CD4-positive, alpha-beta T cell treated with Interleukin-17A for 1 hour (primary cell): Measurements from ENCODE around the gene CDRT4.
A peak's percentile ranks its signal among the peaks of the same experiment; 100 is the strongest.
"Not testable (repeated sequence)": the region's sequence is repeated elsewhere in the genome, so short reads cannot be mapped to it uniquely, and the experiment has no call there.

Experiments used
- DNase-seq: peaks from one replicate; pipeline ENCODE4 v3.0.0-alpha.2; 2020

CDRT4 gene

DNA sequence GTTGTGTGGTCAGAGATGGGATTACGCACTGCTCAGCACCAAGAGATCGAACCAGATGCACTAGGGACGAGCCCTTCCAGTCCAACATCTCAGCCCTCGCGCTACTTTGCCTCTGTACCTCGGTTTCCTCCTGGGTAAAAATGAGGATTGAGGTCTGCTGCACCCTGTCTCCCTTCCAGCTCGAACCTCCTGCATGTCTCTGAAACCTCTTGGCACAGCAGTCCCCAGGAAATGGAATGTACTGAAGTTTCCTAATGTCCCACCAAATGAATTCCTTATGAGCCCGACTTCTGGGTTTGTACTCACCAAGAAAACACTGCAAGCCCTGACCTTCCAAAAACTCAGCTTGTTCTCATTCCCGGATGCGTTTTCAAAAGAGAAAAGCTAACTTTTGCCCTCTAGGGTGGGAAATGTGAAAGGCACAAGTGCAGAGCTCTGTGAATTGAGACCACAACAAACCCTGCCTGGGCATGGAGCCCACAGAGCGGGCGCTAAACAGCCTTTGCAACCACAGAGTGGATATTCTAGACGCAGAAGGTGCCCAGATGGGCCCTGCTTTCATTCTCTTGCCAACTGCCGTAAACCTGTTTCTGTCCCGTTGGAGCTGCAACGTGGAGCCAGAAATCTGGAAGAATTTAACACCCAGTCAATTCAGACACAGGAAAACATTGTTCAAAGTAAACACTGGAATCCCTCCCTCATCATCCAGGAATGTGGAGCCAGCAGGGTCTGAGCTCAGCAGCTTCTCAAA lies 10.3 kb downstream of the CDRT4 start:
- DNase-seq, result no peak

DNA sequence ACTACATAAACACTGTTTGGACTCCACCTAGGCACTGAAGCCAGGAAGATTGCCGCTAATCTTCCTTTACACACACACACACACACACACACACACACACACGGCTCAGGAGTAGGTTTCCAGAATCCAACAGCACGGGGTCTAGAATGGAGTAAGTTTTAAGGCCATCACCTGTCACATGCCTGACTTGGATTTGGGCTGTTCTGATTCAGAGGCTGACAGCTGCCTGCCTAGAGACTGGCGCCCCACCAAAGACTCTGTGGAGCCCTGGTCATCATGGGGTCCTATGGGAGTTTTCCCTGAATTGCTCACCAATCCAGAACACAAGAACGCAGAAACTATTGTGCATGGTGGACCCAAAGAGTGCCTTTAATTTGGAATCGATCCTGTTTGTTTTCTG lies 10.9 kb downstream of the CDRT4 start:
- DNase-seq, result no peak

DNA sequence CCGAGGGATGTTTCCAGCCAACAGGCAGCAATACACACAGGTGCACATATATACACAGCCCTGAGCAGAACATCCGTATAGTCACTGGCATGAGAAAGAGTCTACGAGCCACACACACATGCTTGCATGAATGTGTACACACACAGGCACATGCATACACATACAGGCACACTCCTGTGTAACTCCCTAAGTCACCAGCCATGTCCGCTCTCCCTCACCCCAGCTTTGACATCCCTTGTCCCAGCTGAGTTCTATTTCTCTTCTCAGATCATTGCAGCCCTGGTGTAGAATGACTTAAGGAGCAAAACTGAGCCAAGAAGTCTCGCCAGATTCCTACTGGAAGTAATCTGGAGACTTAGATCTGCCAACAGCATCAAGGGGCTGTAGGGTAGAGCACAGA lies 13.1 kb downstream of the CDRT4 start:
- DNase-seq, result no peak

DNA sequence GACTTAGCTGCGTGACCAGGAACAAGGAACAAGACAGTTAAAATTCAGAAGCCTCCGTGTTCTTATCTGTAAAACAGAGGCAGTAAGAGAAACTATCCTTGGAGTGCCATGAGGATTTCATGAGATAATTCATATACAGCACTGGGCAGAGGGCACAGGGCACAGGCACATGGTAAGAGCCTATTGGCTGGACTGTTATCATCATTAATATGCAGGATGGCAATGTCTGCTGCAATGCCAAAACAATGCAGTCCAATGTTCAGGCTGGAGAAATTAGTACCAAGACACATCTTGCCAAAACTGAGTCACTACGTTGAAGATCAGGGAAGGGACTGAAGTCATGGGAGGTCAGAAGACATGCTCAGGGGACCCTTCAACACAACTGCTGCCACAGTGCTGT lies 13.6 kb downstream of the CDRT4 start:
- DNase-seq, result no peak

DNA sequence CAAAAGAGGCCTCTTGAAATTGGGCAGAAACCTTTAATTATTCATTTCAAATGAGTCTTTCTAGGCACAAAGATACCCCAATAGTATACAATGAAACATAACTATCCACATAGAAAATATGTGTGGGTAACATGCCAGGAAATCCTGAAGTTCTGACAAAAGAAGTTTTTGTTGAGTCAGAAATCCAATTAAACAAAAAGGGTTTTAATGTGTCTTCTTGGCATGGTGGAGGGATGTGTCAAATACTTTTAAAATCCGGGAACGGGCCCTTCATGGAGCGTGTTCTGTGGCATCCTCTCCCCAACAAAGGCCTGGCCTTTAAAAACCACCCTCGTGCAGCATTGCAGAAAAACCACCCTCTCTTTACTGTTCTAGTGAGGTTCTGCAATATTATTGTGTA lies 14.2 kb downstream of the CDRT4 start:
- DNase-seq, result no peak

DNA sequence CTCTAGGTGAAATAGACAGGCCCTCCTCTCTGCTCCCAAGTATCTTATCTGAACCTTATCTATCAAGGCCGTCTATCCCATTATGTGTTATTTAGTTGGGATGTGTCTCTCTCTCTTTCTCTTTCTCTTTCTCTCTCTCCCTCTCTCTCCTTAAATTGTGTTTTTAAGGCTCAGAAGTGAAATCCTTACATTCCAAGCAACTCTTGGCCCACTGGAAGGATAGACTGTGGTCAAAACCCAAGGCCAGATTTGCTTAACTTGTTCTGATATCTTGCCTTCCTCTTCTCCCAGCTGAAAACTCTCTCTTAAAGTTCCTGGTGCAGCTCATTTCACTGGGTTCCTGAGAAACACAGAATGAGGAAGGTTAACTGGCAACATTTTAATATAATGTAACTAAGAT lies 14.7 kb downstream of the CDRT4 start:
- DNase-seq, result no peak

DNA sequence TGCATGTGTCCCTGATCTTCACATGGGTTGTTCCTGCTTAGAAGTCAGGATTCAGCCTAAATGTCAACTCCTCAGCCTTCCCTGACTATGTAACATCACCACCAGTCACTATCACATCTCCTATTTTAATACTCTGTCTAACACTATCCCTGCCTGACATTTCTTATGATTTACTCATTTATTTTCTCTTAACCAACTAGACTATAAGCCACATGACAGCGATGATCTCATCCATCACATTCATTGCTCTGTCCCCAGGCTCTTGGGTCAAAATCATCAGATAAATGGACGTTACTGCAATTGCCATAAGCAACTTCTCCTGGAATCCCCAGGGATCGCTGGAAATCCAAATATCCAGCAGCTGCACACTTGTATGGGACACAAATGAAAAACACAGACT lies 15.7 kb downstream of the CDRT4 start:
- DNase-seq, result no peak

DNA sequence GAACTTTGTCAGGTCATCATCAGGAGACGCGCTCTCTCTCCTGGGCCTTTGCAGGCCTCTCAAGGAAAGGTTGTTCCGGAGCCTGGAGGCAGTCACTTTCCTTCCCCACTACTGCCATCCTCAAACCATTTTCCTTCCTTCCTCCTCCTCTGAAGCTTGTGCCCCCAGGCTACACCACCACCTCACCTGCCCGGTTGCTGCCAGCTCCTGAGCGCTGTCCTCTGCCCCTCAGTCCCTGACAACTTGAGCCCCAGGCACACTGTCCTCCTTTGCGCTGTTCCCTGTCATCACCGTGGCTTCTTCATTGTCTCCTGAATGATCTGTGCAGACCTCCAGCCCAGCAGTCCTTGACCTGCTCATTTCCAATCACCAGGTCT lies 18.9 kb downstream of the CDRT4 start:
- DNase-seq, result no peak

DNA sequence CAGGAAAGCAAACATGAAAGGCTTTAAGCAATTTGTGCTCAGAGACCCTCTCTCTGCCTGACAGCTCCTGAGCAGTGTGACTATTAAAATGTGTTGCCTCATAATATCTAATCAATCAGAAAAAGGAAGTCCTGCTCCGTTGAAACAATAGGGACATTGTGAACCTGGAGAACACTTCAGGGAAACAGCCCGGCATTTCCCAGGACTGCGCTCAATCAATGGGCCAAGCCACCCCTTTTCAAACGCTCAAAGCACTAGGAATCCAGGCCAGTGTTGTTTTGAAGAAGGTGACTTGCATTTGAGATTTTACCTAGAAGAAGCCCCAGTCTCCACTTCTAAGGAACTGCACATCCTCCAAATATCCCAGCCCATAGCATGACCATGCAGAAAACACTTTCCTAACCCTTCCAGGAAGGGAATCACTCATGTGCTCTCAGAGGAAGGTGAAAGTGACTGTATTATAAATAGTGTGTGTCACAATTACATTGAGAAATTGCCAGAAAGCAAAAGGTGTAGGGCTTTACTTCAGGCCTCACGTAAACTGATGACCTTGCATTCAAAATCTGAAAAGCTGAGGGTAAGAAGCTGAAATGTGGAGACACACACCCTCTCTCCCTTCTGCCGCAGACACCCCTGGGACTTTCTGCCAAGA lies 19.4 kb downstream of the CDRT4 start:
- no peak for DNase-seq

DNA sequence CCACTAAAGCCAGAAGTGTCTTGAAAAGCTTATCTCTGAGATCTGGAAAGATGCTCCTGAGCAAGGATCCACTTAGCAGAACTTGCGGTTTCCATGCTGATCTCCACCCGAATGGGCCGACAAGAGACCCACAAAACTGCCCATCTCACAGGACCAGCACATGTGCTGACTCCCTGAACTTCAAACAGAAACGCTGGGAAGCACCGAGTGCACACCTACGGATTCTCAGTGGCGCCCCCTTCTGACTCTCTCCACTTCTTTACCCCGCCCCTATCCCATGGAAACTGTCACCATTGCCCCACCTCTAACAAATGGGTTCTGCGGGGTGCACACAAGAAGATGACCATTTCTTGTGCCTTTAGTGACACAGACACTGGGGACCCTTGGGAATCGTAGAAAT lies 21.4 kb downstream of the CDRT4 start:
- no peak for DNase-seq

DNA sequence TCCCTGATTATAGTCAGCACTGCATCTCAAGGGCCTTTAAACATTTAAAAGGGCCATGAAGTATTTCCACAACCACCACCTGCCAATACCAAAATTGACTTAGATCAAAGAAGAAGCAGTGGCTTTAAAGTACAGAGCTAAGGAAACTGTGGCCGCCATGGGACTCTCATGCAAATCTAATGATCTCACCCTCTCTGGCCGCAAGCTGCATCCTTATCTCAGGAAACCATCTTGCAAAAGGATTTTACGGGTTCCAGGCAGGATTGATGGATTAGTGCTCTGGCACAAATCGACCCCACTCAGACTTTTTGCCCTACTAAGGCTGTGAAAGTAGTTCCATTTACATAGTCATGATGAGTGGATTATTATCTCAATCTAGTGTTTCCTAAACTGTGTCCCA lies 22.6 kb downstream of the CDRT4 start:
- no peak for DNase-seq

DNA sequence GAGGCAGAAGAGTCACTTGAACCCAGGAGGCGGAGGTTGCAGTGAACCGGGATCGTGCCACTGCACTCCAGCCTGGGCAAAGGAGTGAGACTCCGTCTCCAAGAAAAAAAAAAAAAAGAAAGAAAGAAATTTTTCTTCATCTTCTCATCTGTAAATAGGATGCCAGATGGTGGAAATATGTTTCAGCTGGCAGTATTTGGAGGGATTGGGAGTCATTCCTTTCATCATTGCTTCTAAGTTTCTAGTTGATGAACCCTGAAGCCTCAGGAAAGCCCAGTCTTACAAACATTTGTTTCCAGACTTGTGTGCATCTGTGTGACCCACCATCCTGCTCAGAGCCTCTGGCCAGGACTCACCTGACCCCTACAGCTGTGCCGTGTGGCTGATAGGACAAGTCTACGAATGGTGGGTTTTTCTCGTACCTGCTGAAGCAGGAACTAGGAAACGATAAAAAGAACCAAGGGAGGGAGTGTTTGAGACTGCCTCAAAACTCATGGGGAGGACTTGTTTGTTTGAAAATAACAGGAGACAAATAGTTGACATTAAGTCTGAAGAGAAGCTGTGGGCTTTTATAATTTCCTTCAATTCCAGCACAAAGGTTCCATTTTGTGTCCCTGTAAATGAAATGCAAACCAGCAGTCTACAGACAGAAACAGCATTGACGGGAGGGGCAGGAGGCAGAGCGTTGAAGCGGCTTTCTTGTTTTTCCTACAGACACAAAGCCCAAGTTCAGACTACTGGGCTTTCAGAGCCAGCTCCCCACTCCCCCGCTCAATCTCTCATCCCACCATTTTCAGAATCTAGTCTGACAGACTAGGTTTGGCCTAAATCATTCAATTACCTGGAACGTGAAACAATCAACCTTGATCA lies 24.9 kb downstream of the CDRT4 start:
- DNase-seq, result no peak

DNA sequence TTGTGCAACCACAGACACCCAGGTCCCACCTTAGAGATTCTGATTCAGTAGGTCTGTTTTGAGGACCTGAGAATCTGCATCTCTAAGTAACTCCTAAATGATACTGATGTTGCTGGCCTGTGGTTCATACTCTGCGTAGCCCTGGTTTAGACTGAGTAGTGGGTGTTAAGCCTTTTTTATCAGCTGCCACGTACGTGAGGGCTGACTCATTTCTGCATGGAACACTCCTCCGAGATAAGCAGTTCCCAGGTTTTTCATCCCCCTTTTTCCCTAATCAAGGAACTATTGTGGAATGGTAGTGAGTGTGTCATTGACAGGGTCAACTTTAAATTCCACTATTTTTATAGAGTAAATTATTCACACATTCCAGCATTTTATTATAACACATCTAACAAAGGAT lies 26.1 kb downstream of the CDRT4 start:
- DNase-seq, result no peak

DNA sequence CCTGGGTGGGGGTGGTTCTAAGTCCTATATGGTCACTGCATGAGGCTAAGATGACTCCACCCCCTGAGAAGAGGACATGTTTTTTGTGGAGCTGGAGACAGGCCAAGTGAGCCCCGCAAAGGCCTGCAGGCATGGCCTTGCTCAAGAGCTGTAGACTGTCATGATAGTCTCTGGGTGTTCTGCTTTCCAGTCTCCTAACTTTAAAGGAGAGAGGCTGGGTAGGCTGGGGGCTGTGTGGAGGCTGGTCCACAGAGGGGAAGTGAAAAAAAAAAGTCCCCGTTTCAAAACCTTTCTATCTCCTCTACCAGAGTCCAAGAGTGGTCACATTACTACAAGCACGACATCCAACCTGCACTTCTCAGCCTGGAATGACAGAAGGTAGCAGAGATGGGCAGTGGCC lies 27.1 kb downstream of the CDRT4 start:
- DNase-seq, result no peak

DNA sequence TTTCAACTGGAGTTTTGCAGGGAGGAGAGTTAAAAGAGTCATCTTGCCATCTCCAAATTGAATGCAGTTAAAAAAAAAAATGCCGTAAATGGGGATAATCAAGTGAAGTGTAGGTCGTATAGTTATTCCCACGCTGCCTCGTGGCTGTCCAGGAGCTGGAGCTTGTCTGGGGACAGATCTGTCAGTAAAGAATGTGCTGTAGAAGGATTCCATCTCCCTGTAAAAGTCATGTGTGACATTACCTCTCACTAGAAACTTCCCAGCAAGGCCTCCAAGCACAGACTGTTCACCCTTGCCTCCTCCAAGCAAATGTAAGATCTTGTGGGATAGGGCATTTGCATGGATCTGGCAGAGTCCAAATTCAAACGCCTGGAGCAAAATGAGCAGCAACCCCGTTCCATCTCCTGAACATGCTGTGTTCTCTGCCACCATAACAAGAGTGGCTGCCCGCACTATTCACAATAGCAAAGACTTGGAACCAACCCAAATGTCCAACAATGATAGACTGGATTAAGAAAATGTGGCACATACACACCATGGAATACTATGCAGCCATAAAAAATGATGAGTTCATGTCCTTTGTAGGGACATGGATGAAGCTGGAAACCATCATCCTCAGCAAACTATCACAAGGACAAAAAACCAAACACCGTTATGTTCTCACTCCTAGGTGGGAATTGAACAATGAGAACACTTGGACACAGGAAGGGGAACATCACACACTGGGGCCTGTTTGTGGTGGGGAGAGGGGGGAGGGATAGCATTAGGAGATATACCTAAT lies 28.0 kb downstream of the CDRT4 start:
- DNase-seq, result not testable (repeated sequence)

DNA sequence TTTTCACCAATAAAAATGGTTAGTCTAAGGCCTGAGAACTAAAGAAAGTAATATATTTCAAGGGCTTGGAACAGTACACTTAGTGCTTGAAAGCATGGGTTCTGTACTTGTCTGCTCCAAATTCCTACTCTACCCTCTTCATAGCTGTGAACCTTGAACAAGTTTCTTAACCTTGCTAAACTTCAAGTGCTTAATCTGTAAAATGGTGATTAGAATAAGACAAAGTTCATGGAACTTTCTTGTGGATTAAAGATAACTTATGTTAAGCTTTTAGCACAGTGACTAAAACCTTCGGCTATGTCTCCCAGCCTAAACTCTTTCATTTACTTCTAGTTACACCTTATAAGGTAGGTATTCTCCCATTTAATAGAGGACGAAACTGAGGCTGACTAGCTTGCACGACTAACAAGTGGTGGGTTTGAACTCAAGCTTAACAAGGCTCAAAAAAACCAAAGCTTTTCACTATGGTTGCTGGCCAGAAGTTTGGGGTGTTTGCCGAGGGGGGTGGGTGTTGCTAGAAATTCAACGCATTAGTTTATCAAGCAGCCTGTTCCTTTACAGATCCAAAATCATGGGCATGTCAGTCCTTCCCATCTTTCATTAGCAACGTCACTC lies 28.8 kb downstream of the CDRT4 start:
- DNase-seq, result no peak

DNA sequence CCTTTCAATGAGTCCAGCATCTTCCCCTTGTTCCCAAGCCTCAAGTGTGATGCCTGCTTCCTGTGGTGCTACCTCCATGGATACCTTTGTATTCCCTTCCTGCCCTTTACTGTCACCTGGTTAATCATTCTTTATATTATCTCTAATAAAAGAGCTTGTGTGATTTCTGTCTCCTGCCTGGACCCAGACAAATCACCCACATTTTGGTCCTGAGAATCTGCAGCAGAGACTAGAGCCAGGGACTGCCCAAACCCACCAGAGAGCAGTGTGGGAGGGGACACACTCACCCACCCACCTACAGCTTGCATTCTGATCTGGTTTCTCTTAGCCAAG lies 30.2 kb downstream of the CDRT4 start:
- DNase-seq, result no peak

DNA sequence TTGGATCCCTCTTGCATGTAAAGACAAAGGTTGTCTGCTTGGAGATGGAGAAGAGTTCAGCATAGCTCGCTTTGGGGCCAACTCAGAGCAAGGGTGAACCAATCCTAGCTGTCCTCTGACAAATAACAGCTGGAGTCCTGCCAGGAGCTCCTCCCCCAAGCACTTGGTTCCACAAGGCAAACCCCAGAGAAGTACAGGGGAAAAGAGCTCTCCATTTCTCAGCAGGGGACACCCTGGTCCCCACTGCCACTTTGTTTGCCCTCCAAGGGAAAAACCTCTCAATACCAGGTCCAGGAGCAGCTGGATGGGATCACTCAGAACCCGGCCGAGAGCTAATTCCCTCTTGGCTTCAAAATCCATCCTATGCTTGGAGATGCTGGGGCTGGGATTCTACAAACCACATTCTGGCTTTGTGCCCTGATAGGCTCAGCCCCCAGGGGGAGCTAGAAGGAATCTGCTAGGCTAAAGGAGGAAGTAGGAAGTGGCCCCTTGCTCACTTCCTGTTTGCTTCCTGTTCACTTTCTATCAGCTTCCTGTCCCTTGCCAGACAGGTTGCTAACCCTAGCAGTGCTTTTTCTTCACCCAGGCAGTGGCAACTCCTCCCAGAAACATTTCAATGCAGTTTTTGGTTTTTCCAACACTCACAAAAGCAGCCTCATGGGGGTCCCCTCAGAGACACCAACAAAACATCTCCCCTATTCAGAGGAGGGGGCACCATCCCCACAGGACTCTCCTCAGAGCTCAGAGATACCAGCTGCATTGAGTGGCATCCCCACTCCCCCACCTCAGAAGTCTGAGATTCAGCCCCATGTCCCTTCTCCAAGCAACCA lies 30.7 kb downstream of the CDRT4 start:
- DNase-seq, result peak; percentile 41

DNA sequence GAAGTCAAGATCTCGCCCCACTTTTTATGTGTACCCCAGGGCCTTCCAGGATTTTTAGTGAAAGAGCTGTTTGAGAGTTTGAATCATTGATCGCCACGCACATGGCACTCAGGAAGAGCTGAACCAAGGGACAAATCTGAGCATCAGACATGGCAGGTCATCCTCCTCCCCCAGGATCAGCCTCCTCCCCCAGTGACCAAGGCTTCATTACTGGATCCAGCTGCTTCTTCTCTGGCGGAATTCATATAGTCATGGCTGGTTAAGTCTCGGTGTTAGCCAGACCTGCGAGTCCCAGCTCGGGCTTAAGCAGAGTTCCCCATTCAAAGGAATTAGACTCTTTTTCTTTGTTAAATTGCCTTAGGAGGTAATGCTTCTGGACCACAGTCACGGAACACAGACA lies 32.5 kb downstream of the CDRT4 start:
- DNase-seq, result no peak

DNA sequence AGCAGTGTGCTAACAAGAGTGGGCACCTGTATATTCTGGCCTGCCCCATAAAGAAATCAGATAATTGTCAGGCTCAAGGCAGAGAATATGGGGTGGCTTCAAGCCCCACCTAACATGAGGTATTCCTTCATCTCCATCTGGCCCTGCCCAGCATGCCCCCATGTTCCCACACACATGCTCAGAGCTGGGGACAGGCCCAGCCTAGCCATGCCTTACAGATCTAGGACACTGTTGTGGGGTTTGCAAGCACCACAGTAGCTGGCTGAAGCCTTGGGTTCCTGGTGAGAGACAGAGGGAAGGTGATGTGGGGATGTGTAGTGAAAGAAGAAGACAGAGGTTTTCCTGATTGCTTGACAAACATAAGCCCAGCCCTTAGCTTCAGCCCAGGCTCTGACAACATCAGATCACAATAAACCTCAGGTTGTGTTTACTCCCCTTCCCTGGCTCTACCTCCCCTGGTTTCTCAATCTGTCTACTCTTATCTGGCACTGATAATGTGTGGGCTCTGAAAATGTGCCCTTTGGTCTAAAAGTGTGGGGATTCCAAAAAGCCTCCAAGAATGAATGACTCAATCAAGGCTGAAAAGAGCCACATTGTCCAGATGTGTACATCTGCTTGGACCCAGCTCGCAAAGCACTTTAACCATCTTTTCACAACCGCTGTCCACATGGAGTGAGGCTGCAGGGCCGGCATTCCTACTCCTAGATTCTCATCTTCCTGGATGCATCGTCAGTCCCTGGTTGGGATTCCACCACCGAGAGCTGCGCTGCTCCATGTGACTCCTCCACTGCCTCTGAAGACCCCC lies 34.4 kb downstream of the CDRT4 start:
- no peak for DNase-seq

DNA sequence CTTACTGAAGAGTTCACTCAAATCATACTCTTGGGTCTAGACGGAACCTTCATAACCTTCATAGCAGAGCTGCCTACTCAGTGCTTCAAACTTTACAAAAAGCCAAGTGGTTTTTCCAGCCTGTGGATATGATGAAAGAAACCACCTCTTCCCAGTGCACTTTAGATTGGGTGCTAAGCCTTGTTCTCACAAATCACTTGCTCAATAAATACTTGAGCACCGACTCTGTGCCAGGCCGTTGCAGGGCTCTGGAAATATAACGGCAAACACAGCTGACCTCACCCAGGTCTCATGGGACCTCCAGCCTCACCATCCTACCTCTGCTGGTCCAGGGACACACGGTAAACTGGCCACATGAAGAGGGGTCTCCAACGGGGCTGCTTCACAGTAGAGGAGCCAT lies 35.7 kb downstream of the CDRT4 start:
- no peak for DNase-seq
